Uterus (tissue), 2 donors: Measurements from ENCODE around the gene LDAH.

Experiments
- POLR2A ChIP-seq, 2 donors: fragments of 450-650 bp; IDR thresholded peaks; one replicate each; pipeline ENCODE4 v1.6.1; 2016; ENCODE audit warnings: antibody characterized with exemption in 2 of 2, mild to moderate bottlenecking in 1 of 2, moderate library complexity in 1 of 2
- TF ChIP-seq, protein P1 (sequence below), 4 experiments: fragments of 200-600 bp in 2 of 4; fragments of 450-650 bp in 2 of 4; sonication (generic) in 2 of 4; IDR thresholded peaks; one replicate each; pipeline ENCODE4 v1.5.1; 2016 to 2019; ENCODE audit warnings: antibody characterized with exemption in 4 of 4, mild to moderate bottlenecking in 2 of 4, moderate library complexity in 1 of 4

DNA sequence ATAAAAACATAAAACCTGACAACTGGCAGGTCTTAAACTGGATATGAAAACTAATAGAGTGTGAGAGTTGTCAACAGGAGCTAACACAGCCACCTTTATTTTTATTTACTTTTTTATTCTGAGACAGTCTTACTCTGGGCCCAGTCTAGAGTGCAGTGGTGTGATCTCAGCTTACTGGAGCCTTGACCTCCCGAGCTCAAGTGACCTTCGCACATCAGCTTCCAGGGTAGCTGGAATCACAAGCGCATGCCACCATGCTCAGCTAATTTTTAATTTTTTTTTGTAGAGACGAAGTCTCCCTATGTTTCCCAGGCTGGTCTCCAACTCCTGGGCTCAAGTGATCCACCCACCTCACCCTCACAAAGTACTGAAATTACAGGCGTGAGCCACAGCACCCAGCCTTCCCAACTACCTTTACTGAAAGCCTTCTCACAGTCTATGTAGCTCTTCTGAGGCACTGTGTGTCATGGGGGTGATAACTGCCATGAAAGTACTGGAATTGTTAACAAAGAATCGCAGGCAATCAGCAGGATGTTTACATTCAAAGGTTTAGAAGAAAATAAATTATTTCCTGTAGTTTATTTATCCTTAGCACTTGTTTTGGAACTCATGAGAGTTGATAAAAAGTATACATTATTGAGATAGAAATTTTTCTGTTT, 131.7 kb downstream of the LDAH start:
- TF ChIP-seq, protein P1, sequence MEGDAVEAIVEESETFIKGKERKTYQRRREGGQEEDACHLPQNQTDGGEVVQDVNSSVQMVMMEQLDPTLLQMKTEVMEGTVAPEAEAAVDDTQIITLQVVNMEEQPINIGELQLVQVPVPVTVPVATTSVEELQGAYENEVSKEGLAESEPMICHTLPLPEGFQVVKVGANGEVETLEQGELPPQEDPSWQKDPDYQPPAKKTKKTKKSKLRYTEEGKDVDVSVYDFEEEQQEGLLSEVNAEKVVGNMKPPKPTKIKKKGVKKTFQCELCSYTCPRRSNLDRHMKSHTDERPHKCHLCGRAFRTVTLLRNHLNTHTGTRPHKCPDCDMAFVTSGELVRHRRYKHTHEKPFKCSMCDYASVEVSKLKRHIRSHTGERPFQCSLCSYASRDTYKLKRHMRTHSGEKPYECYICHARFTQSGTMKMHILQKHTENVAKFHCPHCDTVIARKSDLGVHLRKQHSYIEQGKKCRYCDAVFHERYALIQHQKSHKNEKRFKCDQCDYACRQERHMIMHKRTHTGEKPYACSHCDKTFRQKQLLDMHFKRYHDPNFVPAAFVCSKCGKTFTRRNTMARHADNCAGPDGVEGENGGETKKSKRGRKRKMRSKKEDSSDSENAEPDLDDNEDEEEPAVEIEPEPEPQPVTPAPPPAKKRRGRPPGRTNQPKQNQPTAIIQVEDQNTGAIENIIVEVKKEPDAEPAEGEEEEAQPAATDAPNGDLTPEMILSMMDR (IDR thresholded peaks at IDR 0.05): no peak
- TF ChIP-seq POLR2A (IDR thresholded peaks at IDR 0.05): no peak
